Lower lobe of right lung (tissue), 2 donors: ENCODE data around the gene KRT25. TPM values are rescaled to one million over a fixed set of nuclear protein-coding genes. Genes with fewer than 3 reads are reported as not detected.

Source experiments
- ATAC-seq, 2 donors: fragments of 200-7000 bp; cut with Tn5 transposase; one replicate each; pipeline ENCODE4 v1.9.1; 2020 to 2022; ENCODE audit warnings: mild to moderate bottlenecking in 2 of 2, moderate library complexity in 2 of 2
- DNase-seq: peaks from one replicate; pipeline ENCODE4 v3.0.0-alpha.2; 2020
- H3K27ac ChIP-seq: fragments of 200-600 bp; one replicate; pipeline ENCODE4 v1.8.0; 2022
- H3K27me3 ChIP-seq: fragments of 200-600 bp; one replicate; pipeline ENCODE4 v1.8.0; 2022; ENCODE audit warnings: low read depth
- H3K36me3 ChIP-seq: fragments of 200-600 bp; one replicate; pipeline ENCODE4 v1.8.0; 2022; ENCODE audit warnings: mild to moderate bottlenecking
- H3K4me1 ChIP-seq: fragments of 200-600 bp; one replicate; pipeline ENCODE4 v1.8.0; 2022
- H3K4me3 ChIP-seq: fragments of 200-600 bp; one replicate; pipeline ENCODE4 v1.8.0; 2022; ENCODE audit warnings: mild to moderate bottlenecking
- H3K9me3 ChIP-seq: fragments of 200-600 bp; one replicate; pipeline ENCODE4 v1.8.0; 2022
- CTCF ChIP-seq: fragments of 200-600 bp; IDR thresholded peaks from one replicate; pipeline ENCODE4 v1.8.0; 2022; ENCODE audit warnings: antibody characterized with exemption, mild to moderate bottlenecking
- intact Hi-C: fragments of 100-400 bp; cut with DNase I; formaldehyde crosslinking; loops from one replicate; pipeline ENCODE4 v1.11.0; 2022
- total RNA-seq: library from RNA; stranded (reverse); fragmentation: NEBNext Ultra II Directional; extraction: Animal tissue kit (Norgen Biotek cat#: 25700); gene quantifications from one replicate; pipeline ENCODE4 v1.2.1, GENCODE V29; 2021
- donor health status: DM: no; HTN: yes; CAD: no; lungs with severe emphysema.

Gene KRT25
- total RNA-seq, 1 donor from 2014 or later: not detected

GRCh38 chr17:40735016-40735415 lies 20.1 kb downstream of the KRT25 start:
- Histone ChIP-seq H3K36me3 (no peaks in the 10 kb centered on the region), H3K4me3 (no peak overlapping the region), H3K27me3 (no peaks in the 10 kb centered on the region), H3K9me3 (no peaks in the 10 kb centered on the region), H3K27ac (no peak overlapping the region), H3K4me1 (no peaks in the 10 kb centered on the region)
- DNase-seq (no peak), ATAC-seq (no peak)
- intact Hi-C loops: no loop called here
- TF ChIP-seq CTCF: no peak

GRCh38 chr17:40734018-40734417 lies 21.1 kb downstream of the KRT25 start:
- intact Hi-C loops: no loop called here
- no peak overlapping the region for H3K4me3 ChIP-seq
- H3K27me3 ChIP-seq: no peaks in the 10 kb centered on the region
- DNase-seq: no peak
- no peaks in the 10 kb centered on the region for H3K4me1 ChIP-seq
- no peak for ATAC-seq
- no peaks in the 10 kb centered on the region for H3K9me3 ChIP-seq
- TF ChIP-seq CTCF: no peak
- H3K27ac ChIP-seq: no peak overlapping the region
- no peaks in the 10 kb centered on the region for H3K36me3 ChIP-seq

DNA sequence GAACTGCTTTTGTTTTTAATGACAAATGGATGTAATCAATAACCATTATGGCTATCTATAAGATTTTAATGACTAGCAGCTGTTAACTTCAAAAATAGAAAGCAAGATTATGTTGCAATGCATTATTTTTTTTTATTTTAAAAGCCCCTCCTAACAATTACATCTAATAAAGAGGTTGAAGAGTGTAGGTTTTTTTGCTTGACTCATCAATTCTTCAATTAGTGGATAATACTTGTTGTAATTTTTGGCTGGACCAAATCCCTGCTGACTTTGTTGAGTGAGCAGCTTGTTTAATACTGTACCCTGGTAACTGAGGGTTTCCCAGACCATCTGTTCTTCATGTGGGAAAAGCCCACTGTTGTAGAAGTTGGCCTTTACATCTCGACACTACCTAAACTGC lies 24.2 kb downstream of the KRT25 start:
- no peak for TF ChIP-seq CTCF
- H3K4me3 ChIP-seq: no peak overlapping the region
- intact Hi-C loops: no loop called here

GRCh38 chr17:40727447-40728231 lies 27.5 kb downstream of the KRT25 start:
- H3K27ac ChIP-seq: no peak overlapping the region
- H3K4me1 ChIP-seq: no peaks in the 10 kb centered on the region
- no peaks in the 10 kb centered on the region for H3K27me3 ChIP-seq
- H3K4me3 ChIP-seq: no peak overlapping the region
- intact Hi-C loops: no loop called here
- H3K36me3 ChIP-seq: no peaks in the 10 kb centered on the region
- no peak for TF ChIP-seq CTCF
- ATAC-seq (peak in 1 of 2 donors; percentile 69), DNase-seq (no peak)
- no peaks in the 10 kb centered on the region for H3K9me3 ChIP-seq

More for the DNA sequence above, 24.2 kb downstream of the KRT25 start:
- Histone ChIP-seq H3K27me3 (no peaks in the 10 kb centered on the region), H3K27ac (no peak overlapping the region), H3K9me3 (no peaks in the 10 kb centered on the region), H3K36me3 (no peaks in the 10 kb centered on the region), H3K4me1 (no peaks in the 10 kb centered on the region)
- DNase-seq: no peak
- ATAC-seq: no peak

DNA sequence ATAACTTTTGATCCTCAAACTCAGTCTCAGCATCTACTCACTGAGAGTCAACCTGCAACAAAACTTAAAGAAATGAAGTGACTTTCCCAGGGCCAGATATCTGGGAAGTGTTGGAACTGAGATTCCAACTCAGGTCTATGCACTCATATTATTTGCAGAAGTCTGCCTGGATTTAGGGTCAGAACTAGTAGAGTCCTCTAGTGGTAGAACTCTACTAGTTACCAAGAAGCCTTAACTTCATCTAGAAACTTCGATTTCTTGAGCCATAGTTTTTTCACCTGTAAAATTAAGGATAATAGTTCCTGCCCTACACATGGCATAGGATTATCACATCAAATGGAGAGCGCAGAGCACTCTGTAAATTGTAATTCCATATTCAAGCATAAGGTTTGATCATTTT lies 28.2 kb downstream of the KRT25 start:
- TF ChIP-seq CTCF: peak; percentile 41
- DNase-seq (no peak), ATAC-seq (peak in 1 of 2 donors; percentile 70)
- Histone ChIP-seq H3K36me3 (no peaks in the 10 kb centered on the region), H3K27ac (no peak overlapping the region), H3K4me1 (no peaks in the 10 kb centered on the region), H3K27me3 (no peaks in the 10 kb centered on the region), H3K4me3 (no peak overlapping the region), H3K9me3 (no peaks in the 10 kb centered on the region)
- intact Hi-C loops: no loop called here
